HFF-Myc (cell line): ENCODE results near the gene STX8.

Experiments used
- DNase-seq: peaks from one replicate; pipeline ENCODE4 v3.0.0-alpha.2; 2011; ENCODE audit warnings: low read depth; ENCODE audit errors: extremely low read depth
- H3K4me3 ChIP-seq: replicated peaks from 2 replicates; pipeline ENCODE4 v1.5.1; 2011; ENCODE audit warnings: low read depth, mild to moderate bottlenecking, control low read depth, low read length
- CTCF ChIP-seq: IDR thresholded peaks from 2 replicates; pipeline ENCODE4 v1.5.1; 2012; ENCODE audit warnings: mild to moderate bottlenecking, low read depth, low read length, control low read depth; ENCODE audit errors: missing control alignments

STX8 gene

GRCh38 chr17:9233761-9234160 is 341.9 kb downstream of the STX8 start:
- TF ChIP-seq CTCF: no peak
- DNase-seq: no peak
- no peak overlapping the region for H3K4me3 ChIP-seq

- no peak for DNase-seq
- no peak for TF ChIP-seq CTCF
- no peak overlapping the region for H3K4me3 ChIP-seq
Measured at GRCh38 chr17:9233271-9233599, 342.4 kb downstream of the STX8 start.

- no peak for TF ChIP-seq CTCF
- no peak for DNase-seq
- H3K4me3 ChIP-seq: no peak overlapping the region
Measured at GRCh38 chr17:9232591-9233270, 342.9 kb downstream of the STX8 start.

- no peak for DNase-seq
- no peak for TF ChIP-seq CTCF
Measured at GRCh38 chr17:9232155-9232475, 343.5 kb downstream of the STX8 start.

GRCh38 chr17:9231449-9232154 is 344.0 kb downstream of the STX8 start:
- DNase-seq: no peak
- no peak overlapping the region for H3K4me3 ChIP-seq
- TF ChIP-seq CTCF: no peak

More at GRCh38 chr17:9232155-9232475, 343.5 kb downstream of the STX8 start:
- H3K4me3 ChIP-seq: no peak overlapping the region

GRCh38 chr17:9230861-9231260 is 344.8 kb downstream of the STX8 start:
- TF ChIP-seq CTCF: no peak
- no peak overlapping the region for H3K4me3 ChIP-seq
- DNase-seq: no peak

GRCh38 chr17:9230346-9230745 is 345.3 kb downstream of the STX8 start:
- no peak overlapping the region for H3K4me3 ChIP-seq
- no peak for TF ChIP-seq CTCF
- no peak for DNase-seq
